ENCODE measurements around the gene MAML2. TPM values are rescaled to one million over a fixed set of nuclear protein-coding genes. Genes with fewer than 3 reads are reported as not detected.

Gene MAML2
- total RNA-seq, 1 experiment from 2014 or later, result 2.9 TPM

DNA sequence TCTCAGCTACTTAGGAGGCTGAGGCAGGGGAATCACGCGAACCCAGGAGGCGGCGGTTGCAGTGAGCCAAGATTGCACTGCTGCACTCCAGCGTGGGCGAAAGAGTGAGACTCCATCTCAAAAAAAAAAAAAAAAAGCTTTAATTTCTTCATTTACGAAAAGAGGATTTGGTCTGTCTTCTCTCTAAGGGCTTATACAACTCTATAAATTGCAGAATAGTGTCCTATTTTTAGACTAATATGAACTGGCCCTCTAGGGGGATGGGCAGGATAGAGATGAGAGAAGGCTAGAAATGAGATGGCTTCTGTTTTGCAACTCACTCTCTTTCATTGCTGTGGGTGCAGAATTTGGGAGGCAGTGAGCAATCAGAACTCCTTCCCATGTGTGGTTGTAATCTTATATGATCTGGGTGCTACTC lies 11.3 kb downstream of the MAML2 start:
- H3K4me3 ChIP-seq (ENCODE audit: low read depth in 2 of 2, low read length in 2 of 2), result no peak overlapping the region
- peaks cover 15% of the 10 kb centered on the region for H3K4me1 ChIP-seq (ENCODE audit: control insufficient read depth, insufficient read depth, low read length)
- H3K27ac ChIP-seq (ENCODE audit: low read length), result no peak overlapping the region; the same call in 1 of the 2 replicates
- ATAC-seq, result no peak
- ChIA-PET CTCF (no interaction called here), POLR2A (interaction anchor here (0.6 to 1.5 kb wide), 2 partner anchors 25 to 26 kb away, joined by 3 to 4 read pairs; no protein-coding TSS in a partner anchor)
- H3K36me3 ChIP-seq (ENCODE audit: control insufficient read depth, insufficient read depth, low read length), result no peaks in the 10 kb centered on the region
- no TSS peak for BruUV-seq (replicated peaks)
- H3K9me3 ChIP-seq (ENCODE audit: control insufficient read depth, insufficient read depth, low read depth, low read length), result no peaks in the 10 kb centered on the region
- no peak for TF ChIP-seq SIN3A (IDR thresholded peaks at IDR 0.05; ENCODE audit: borderline replicate concordance, insufficient read depth, low read depth, low read length)
- TF ChIP-seq POLR2AphosphoS5 (IDR thresholded peaks at IDR 0.05; ENCODE audit: low read depth, low read length), result no peak
- TF ChIP-seq, protein P1, sequence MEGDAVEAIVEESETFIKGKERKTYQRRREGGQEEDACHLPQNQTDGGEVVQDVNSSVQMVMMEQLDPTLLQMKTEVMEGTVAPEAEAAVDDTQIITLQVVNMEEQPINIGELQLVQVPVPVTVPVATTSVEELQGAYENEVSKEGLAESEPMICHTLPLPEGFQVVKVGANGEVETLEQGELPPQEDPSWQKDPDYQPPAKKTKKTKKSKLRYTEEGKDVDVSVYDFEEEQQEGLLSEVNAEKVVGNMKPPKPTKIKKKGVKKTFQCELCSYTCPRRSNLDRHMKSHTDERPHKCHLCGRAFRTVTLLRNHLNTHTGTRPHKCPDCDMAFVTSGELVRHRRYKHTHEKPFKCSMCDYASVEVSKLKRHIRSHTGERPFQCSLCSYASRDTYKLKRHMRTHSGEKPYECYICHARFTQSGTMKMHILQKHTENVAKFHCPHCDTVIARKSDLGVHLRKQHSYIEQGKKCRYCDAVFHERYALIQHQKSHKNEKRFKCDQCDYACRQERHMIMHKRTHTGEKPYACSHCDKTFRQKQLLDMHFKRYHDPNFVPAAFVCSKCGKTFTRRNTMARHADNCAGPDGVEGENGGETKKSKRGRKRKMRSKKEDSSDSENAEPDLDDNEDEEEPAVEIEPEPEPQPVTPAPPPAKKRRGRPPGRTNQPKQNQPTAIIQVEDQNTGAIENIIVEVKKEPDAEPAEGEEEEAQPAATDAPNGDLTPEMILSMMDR (IDR thresholded peaks at IDR 0.05), result no peak
- TF ChIP-seq, protein P2, sequence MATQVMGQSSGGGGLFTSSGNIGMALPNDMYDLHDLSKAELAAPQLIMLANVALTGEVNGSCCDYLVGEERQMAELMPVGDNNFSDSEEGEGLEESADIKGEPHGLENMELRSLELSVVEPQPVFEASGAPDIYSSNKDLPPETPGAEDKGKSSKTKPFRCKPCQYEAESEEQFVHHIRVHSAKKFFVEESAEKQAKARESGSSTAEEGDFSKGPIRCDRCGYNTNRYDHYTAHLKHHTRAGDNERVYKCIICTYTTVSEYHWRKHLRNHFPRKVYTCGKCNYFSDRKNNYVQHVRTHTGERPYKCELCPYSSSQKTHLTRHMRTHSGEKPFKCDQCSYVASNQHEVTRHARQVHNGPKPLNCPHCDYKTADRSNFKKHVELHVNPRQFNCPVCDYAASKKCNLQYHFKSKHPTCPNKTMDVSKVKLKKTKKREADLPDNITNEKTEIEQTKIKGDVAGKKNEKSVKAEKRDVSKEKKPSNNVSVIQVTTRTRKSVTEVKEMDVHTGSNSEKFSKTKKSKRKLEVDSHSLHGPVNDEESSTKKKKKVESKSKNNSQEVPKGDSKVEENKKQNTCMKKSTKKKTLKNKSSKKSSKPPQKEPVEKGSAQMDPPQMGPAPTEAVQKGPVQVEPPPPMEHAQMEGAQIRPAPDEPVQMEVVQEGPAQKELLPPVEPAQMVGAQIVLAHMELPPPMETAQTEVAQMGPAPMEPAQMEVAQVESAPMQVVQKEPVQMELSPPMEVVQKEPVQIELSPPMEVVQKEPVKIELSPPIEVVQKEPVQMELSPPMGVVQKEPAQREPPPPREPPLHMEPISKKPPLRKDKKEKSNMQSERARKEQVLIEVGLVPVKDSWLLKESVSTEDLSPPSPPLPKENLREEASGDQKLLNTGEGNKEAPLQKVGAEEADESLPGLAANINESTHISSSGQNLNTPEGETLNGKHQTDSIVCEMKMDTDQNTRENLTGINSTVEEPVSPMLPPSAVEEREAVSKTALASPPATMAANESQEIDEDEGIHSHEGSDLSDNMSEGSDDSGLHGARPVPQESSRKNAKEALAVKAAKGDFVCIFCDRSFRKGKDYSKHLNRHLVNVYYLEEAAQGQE (IDR thresholded peaks at IDR 0.05; ENCODE audit: insufficient read depth in 1 of 2, low read depth in 2 of 2, low read length in 1 of 2), result no peak
- TF ChIP-seq TCF7L2 (IDR thresholded peaks at IDR 0.05; ENCODE audit: low read depth, low read length), result no peak
- intact Hi-C loops (cut with micrococcal nuclease; ENCODE audit: unreplicated experiment) (no loop called here), in situ Hi-C loops (cut with HindIII; ENCODE audit: low pct_unique_long_range_greater_than_20kb, low sequenced_read_pairs) (loop anchor here (10.0 kb wide), 1 partner anchor 267 kb away; no protein-coding TSS in a partner anchor)
- no peaks in the 10 kb centered on the region for H3K27me3 ChIP-seq (ENCODE audit: control insufficient read depth, insufficient read depth, low read length)
- DNase-seq (ENCODE audit: low read depth, low spot score), result no peak

DNA sequence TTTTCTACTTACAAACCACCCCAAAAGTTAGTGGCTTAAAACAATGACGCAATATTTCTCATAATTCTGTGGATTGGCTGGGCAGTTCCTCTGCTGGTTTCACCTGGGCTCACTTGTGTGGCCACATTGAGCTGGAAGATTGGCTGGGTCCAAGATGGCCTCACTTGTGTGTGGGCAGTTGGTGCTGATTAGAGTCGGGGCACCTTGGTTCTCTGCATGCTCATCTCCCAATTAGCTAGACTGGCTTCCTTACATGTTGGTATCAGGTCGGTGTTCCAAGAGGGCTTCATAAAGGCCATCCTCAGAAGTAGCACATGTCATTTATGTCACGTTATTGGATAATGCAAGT lies 12.5 kb downstream of the MAML2 start:
- CTCF ChIA-PET, result interaction anchor here (1.7 kb wide), 1 partner anchor 13 kb away, joined by 5 read pairs; the partner anchor contains the start of gene MAML2
- no peak overlapping the region; the same call in 1 of the 2 replicates for H3K27ac ChIP-seq (ENCODE audit: low read length)

More for the DNA sequence above, 12.5 kb downstream of the MAML2 start:
- Histone ChIP-seq H3K36me3 (ENCODE audit: control insufficient read depth, insufficient read depth, low read length) (no peaks in the 10 kb centered on the region), H3K27me3 (ENCODE audit: control insufficient read depth, insufficient read depth, low read length) (no peaks in the 10 kb centered on the region), H3K4me3 (ENCODE audit: low read depth in 2 of 2, low read length in 2 of 2) (no peak overlapping the region), H3K4me1 (ENCODE audit: control insufficient read depth, insufficient read depth, low read length) (peaks cover 22% of the 10 kb centered on the region), H3K9me3 (ENCODE audit: control insufficient read depth, insufficient read depth, low read depth, low read length) (no peaks in the 10 kb centered on the region)
- TF ChIP-seq, protein P2 (IDR thresholded peaks at IDR 0.05; ENCODE audit: insufficient read depth in 1 of 2, low read depth in 2 of 2, low read length in 1 of 2), result no peak
- TF ChIP-seq POLR2AphosphoS5 (IDR thresholded peaks at IDR 0.05; ENCODE audit: low read depth, low read length) (no peak), SIN3A (IDR thresholded peaks at IDR 0.05; ENCODE audit: borderline replicate concordance, insufficient read depth, low read depth, low read length) (no peak), TCF7L2 (IDR thresholded peaks at IDR 0.05; ENCODE audit: low read depth, low read length) (no peak)
- TF ChIP-seq, protein P1 (IDR thresholded peaks at IDR 0.05), result no peak
- no peak for DNase-seq (ENCODE audit: low read depth, low spot score)
- ATAC-seq, result no peak
- in situ Hi-C loops (cut with HindIII; ENCODE audit: low pct_unique_long_range_greater_than_20kb, low sequenced_read_pairs) (loop anchor here (10.0 kb wide), 1 partner anchor 266 kb away; no protein-coding TSS in a partner anchor), intact Hi-C loops (cut with micrococcal nuclease; ENCODE audit: unreplicated experiment) (no loop called here)
- no TSS peak for BruUV-seq (replicated peaks)
- POLR2A ChIA-PET, result no interaction called here

All from Panc1 (cell line).